Neural cell (in vitro differentiated cells): ENCODE results near the gene FNDC3B. TPM values are rescaled to one million over a fixed set of nuclear protein-coding genes. Genes with fewer than 3 reads are reported as not detected.

ENCODE experiments used
- H2AFZ ChIP-seq: fragments of 200-600, 300-800 bp; sonication (generic), shearing (Covaris generic); 2 replicates; pipeline ENCODE4 v1.6.0; 2014; ENCODE audit warnings: low read depth, mild to moderate bottlenecking, antibody characterized with exemption, low read length, moderate library complexity
- H3F3A ChIP-seq: fragments of 200-600 bp; shearing (Covaris generic); 2 replicates; pipeline ENCODE4 v1.6.1; 2016; ENCODE audit warnings: mild to moderate bottlenecking, moderate library complexity, mixed read lengths, antibody characterized with exemption, low read length; ENCODE audit not compliant: insufficient read depth, poor library complexity, severe bottlenecking
- H3K27ac ChIP-seq: fragments of 200-600, 300-800 bp; sonication (generic), shearing (Covaris generic); 2 replicates; pipeline ENCODE4 v1.5.1; 2014; ENCODE audit warnings: mild to moderate bottlenecking, low read length, moderate library complexity
- H3K27me3 ChIP-seq: fragments of 300-800, 200-600 bp; sonication (generic), shearing (Covaris generic); 2 replicates; pipeline ENCODE4 v1.6.0; 2014; ENCODE audit warnings: mild to moderate bottlenecking, low read depth, low read length, moderate library complexity; ENCODE audit not compliant: insufficient read depth
- H3K36me3 ChIP-seq: fragments of 300-800, 200-600 bp; sonication (generic), shearing (Covaris generic); 2 replicates; pipeline ENCODE4 v1.5.1; 2014; ENCODE audit warnings: mild to moderate bottlenecking, antibody characterized with exemption, low read length, moderate library complexity; ENCODE audit not compliant: insufficient read depth
- H3K4me2 ChIP-seq: fragments of 300-800, 200-600 bp; sonication (generic), shearing (Covaris generic); 2 replicates; pipeline ENCODE4 v1.6.0; 2014; ENCODE audit warnings: mild to moderate bottlenecking, low read length
- H3K4me3 ChIP-seq: fragments of 300-800, 200-600 bp; sonication (generic), shearing (Covaris generic); 2 replicates; pipeline ENCODE4 v1.5.1; 2014; ENCODE audit warnings: mild to moderate bottlenecking, low read length, moderate library complexity
- H3K79me2 ChIP-seq: fragments of 200-600 bp; shearing (Covaris generic); replicated peaks from 2 replicates; pipeline ENCODE4 v1.6.0; 2014; ENCODE audit warnings: mild to moderate bottlenecking, low read length, moderate library complexity; ENCODE audit not compliant: insufficient read depth
- H3K9ac ChIP-seq: fragments of 300-800, 200-600 bp; sonication (generic), shearing (Covaris generic); 2 replicates; pipeline ENCODE4 v1.6.1; 2016; ENCODE audit warnings: mild to moderate bottlenecking, low read length, mixed read lengths
- H3K9me2 ChIP-seq: fragments of 200-600 bp; shearing (Covaris generic); 2 replicates; pipeline ENCODE4 v1.6.1; 2016; ENCODE audit warnings: mild to moderate bottlenecking, low read length, mixed read lengths; ENCODE audit not compliant: insufficient read depth
- H3K9me3 ChIP-seq: fragments of 200-600, 300-800 bp; sonication (generic), shearing (Covaris generic); 2 replicates; pipeline ENCODE4 v1.6.1; 2016; ENCODE audit warnings: mild to moderate bottlenecking, mixed run types, low read length, moderate library complexity, mixed read lengths
- H4K20me1 ChIP-seq: fragments of 200-600 bp; shearing (Covaris generic); 2 replicates; pipeline ENCODE4 v1.6.1; 2016; ENCODE audit warnings: mild to moderate bottlenecking, mixed run types; ENCODE audit not compliant: insufficient read depth
- EP300 ChIP-seq: fragments of 450-650 bp; conservative IDR thresholded peaks from 2 replicates; pipeline ENCODE4 v1.6.1; 2014; ENCODE audit warnings: antibody characterized with exemption, mild to moderate bottlenecking, moderate library complexity; ENCODE audit not compliant: poor library complexity, severe bottlenecking
- EZH2 ChIP-seq: fragments of 200-600, 300-800 bp; shearing (Covaris generic), sonication (generic); IDR thresholded peaks from 2 replicates; pipeline ENCODE4 v1.6.1; 2014; ENCODE audit warnings: antibody characterized with exemption, low read length, borderline replicate concordance, mild to moderate bottlenecking; ENCODE audit not compliant: insufficient read depth, poor library complexity, severe bottlenecking
- MXI1 ChIP-seq: fragments of 450-650 bp; conservative IDR thresholded peaks from 2 replicates; pipeline ENCODE4 v1.6.1; 2014; ENCODE audit warnings: antibody characterized with exemption, mild to moderate bottlenecking; ENCODE audit not compliant: poor library complexity, severe bottlenecking
- POLR2AphosphoS5 ChIP-seq: IDR thresholded peaks from 2 replicates; pipeline ENCODE4 v1.6.1; 2012
- RAD21 ChIP-seq: fragments of 450-650 bp; conservative IDR thresholded peaks from 2 replicates; pipeline ENCODE4 v1.6.1; 2014; ENCODE audit warnings: antibody characterized with exemption, mild to moderate bottlenecking, moderate library complexity
- SMC3 ChIP-seq: fragments of 450-650 bp; conservative IDR thresholded peaks from 2 replicates; pipeline ENCODE4 v1.6.1; 2014; ENCODE audit warnings: antibody characterized with exemption, mild to moderate bottlenecking, moderate library complexity; ENCODE audit not compliant: poor library complexity
- TAF1 ChIP-seq: IDR thresholded peaks from 2 replicates; pipeline ENCODE4 v1.6.1; 2012; ENCODE audit warnings: low read depth
- polyA plus RNA-seq: library from polyadenylated mRNA; depleted of rRNA; stranded (reverse); fragments of >200 nt; gene quantifications from 2 replicates; pipeline ENCODE4 v1.2.3, GENCODE V29; 2014
- TF ChIP-seq, protein P1 (sequence below): fragments of 450-650 bp; IDR thresholded peaks from 2 replicates; pipeline ENCODE4 v1.5.1; 2014; ENCODE audit warnings: antibody characterized with exemption, mild to moderate bottlenecking, moderate library complexity; ENCODE audit not compliant: poor library complexity, severe bottlenecking
- TF ChIP-seq, protein P2 (sequence below): IDR thresholded peaks from 2 replicates; pipeline ENCODE4 v1.6.1; 2012; ENCODE audit warnings: borderline replicate concordance

Gene FNDC3B
- polyA plus RNA-seq, 1 donor from 2014 or later = 4.9 TPM

DNA sequence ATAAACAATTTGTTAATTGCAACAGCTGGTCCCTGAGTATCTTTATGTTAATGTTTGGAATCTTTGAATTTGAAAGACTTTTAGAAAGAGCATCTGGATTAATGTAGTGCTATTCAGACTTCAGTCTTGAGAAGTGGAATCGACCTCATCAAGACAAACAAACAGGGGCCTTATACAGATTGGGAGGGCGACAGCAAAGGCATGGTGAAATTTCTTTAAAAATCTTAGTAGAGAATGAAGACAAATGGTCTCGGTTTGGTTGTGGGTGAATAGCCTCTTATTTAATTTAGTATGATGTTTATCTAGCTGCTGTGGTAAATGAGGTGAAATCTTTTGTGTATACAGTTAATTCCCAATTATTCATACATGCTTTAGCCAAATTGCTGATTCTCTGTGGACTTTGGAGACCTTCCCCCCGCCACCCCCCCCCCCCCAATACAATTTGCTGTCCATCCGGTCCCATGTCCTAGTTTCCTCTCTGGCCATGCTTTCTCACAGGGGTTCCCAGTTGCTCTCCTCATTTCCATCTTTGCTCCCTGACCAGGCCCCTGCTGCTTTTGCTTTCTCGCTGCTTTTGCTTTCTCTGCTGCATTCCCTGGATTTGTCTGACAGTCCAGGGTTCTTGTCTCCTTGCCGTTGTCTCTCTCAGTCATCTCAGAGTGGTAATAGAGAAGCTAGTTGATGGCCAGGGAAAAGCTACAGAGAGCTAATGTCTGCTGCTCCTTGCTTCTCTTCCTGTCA is 135.3 kb downstream of the FNDC3B start:
- Histone ChIP-seq H4K20me1 (no peaks in the 10 kb centered on the region), H3K36me3 (no peaks in the 10 kb centered on the region), H3K9ac (no peak overlapping the region)

DNA sequence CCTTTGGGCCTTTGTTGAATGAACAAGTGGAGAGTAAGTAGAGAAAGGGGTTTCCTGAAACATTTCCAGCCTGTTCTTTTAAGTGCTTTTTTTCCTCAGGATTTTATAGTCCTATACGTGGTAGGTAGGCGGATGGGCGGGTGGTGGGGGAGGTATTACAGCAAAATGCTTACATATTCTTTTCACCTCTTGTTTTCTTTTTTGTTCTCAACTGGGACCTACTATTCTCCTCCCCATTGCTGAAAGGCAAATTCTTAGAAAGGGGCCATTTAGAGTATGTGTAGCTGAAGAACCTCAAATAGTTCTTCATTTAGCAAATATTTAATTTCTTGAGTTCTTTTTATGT is 135.8 kb downstream of the FNDC3B start:
- no peak overlapping the region for H2AFZ ChIP-seq
- no peaks in the 10 kb centered on the region for H4K20me1 ChIP-seq
- H3K4me3 ChIP-seq = no peak overlapping the region
- TF ChIP-seq SMC3 (no peak), MXI1 (no peak), POLR2AphosphoS5 (no peak), EP300 (no peak), EZH2 (no peak), RAD21 (no peak), TAF1 (no peak)
- TF ChIP-seq, protein P1, sequence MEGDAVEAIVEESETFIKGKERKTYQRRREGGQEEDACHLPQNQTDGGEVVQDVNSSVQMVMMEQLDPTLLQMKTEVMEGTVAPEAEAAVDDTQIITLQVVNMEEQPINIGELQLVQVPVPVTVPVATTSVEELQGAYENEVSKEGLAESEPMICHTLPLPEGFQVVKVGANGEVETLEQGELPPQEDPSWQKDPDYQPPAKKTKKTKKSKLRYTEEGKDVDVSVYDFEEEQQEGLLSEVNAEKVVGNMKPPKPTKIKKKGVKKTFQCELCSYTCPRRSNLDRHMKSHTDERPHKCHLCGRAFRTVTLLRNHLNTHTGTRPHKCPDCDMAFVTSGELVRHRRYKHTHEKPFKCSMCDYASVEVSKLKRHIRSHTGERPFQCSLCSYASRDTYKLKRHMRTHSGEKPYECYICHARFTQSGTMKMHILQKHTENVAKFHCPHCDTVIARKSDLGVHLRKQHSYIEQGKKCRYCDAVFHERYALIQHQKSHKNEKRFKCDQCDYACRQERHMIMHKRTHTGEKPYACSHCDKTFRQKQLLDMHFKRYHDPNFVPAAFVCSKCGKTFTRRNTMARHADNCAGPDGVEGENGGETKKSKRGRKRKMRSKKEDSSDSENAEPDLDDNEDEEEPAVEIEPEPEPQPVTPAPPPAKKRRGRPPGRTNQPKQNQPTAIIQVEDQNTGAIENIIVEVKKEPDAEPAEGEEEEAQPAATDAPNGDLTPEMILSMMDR = no peak
- TF ChIP-seq, protein P2, sequence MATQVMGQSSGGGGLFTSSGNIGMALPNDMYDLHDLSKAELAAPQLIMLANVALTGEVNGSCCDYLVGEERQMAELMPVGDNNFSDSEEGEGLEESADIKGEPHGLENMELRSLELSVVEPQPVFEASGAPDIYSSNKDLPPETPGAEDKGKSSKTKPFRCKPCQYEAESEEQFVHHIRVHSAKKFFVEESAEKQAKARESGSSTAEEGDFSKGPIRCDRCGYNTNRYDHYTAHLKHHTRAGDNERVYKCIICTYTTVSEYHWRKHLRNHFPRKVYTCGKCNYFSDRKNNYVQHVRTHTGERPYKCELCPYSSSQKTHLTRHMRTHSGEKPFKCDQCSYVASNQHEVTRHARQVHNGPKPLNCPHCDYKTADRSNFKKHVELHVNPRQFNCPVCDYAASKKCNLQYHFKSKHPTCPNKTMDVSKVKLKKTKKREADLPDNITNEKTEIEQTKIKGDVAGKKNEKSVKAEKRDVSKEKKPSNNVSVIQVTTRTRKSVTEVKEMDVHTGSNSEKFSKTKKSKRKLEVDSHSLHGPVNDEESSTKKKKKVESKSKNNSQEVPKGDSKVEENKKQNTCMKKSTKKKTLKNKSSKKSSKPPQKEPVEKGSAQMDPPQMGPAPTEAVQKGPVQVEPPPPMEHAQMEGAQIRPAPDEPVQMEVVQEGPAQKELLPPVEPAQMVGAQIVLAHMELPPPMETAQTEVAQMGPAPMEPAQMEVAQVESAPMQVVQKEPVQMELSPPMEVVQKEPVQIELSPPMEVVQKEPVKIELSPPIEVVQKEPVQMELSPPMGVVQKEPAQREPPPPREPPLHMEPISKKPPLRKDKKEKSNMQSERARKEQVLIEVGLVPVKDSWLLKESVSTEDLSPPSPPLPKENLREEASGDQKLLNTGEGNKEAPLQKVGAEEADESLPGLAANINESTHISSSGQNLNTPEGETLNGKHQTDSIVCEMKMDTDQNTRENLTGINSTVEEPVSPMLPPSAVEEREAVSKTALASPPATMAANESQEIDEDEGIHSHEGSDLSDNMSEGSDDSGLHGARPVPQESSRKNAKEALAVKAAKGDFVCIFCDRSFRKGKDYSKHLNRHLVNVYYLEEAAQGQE = no peak
- no peaks in the 10 kb centered on the region for H3F3A ChIP-seq
- no peaks in the 10 kb centered on the region for H3K79me2 ChIP-seq
- no peaks in the 10 kb centered on the region for H3K9me2 ChIP-seq
- H3K9me3 ChIP-seq = no peaks in the 10 kb centered on the region
- no peak overlapping the region for H3K4me2 ChIP-seq
- no peak overlapping the region for H3K27ac ChIP-seq
- no peaks in the 10 kb centered on the region for H3K27me3 ChIP-seq
- H3K36me3 ChIP-seq = no peaks in the 10 kb centered on the region
- no peak overlapping the region for H3K9ac ChIP-seq

More for the DNA sequence above, 135.3 kb downstream of the FNDC3B start:
- H3K9me2 ChIP-seq = no peaks in the 10 kb centered on the region
- H2AFZ ChIP-seq = no peak overlapping the region
- H3K4me3 ChIP-seq = no peak overlapping the region
- H3K4me2 ChIP-seq = no peak overlapping the region
- H3K9me3 ChIP-seq = no peaks in the 10 kb centered on the region
- no peaks in the 10 kb centered on the region for H3F3A ChIP-seq
- no peak for TF ChIP-seq EZH2
- TF ChIP-seq SMC3 = no peak
- TF ChIP-seq TAF1 = no peak
- no peak for TF ChIP-seq MXI1
- TF ChIP-seq, protein P1 = no peak
- TF ChIP-seq, protein P2 = no peak
- no peaks in the 10 kb centered on the region for H3K27me3 ChIP-seq
- H3K27ac ChIP-seq = no peak overlapping the region
- H3K79me2 ChIP-seq = no peaks in the 10 kb centered on the region
